ENCODE data around the gene DNM2. TPM values are rescaled to one million over a fixed set of nuclear protein-coding genes. Genes with fewer than 3 reads are reported as not detected.
"Not testable (repeated sequence)": the region's sequence is repeated elsewhere in the genome, so short reads cannot be mapped to it uniquely, and the experiment has no call there.

DNM2 gene
- total and polyA plus RNA-seq, 7 experiments from 2014 or later: 49.1 to 340 (median 269) TPM

DNA sequence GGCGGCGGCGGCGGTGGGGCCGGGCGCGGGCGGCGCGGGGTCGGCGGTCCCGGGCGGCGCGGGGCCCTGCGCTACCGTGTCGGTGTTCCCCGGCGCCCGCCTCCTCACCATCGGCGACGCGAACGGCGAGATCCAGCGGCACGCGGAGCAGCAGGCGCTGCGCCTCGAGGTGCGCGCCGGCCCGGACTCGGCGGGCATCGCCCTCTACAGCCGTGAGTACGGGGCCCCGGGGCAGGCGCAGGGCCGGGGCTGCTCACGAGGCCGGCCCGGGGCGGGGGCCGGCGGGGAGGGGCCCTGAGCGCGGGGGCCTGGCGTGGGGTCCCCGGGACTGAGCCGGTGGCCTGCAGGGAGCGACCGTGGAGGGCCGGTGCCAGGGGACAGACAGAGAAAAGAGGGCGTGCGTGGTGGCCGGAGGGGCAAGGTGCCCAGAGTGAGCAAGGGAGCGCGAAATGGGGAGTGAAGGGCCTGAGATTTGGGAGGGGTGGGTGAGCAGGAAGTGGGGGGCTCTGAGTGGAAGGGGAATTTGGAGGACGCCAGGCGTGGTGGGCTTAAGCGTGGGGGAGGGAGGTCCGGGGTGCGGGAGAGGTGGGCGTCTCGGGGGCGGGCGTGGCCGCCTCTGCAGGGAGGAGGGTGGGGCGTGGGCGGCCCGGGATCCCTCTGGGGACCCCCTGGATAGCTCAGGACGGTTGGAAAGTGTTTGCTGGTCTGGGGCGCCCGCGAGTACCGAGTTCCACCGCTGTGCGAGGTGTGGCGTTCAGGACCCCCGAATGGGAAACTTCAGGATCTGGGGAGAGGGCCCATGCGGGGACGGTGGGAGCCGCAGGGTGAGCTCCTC, 154.0 kb downstream of the DNM2 start:
- DNase-seq: peak in 7 of 9 donors; percentile 13 to 49 (median 29)
- no peak for ATAC-seq
- Mint-ChIP-seq H3K27me3 (no peaks in the 10 kb centered on the region), H3K27ac (peak overlapping the region; percentile 48 to 83 (median 76)), H3K4me1 (peaks cover 5 to 35% (median 27%) of the 10 kb centered on the region in 7 donors), H3K9me3 (no peaks in the 10 kb centered on the region), H3K36me3 (no peaks in the 10 kb centered on the region), H3K4me3 (peak overlapping the region; percentile 74 to 91 (median 86))
- POLR2A ChIA-PET: interaction anchor here (0.6 to 2.2 kb wide), 5 partner anchors 10 to 154 kb away, joined by 3 to 7 read pairs (median 3); partner anchors contain the start of genes DNM2 and TMED1
- intact Hi-C loops (cut with micrococcal nuclease): loop anchor here (1.0 to 10.0 kb wide), 19 partner anchors 36 to 1053 kb away; partner anchors contain the start of genes FBXL12 (in 2 of the 2), TIMM29 (in 2 of the 2), TMED1 (in 2 of the 2) and YIPF2 (in 2 of the 2)
- H3K9me3 ChIP-seq (ENCODE audit: control insufficient read depth in 2 of 3, low read length in 3 of 3): no peaks in the 10 kb centered on the region
- CTCF ChIA-PET: interaction anchor here (1.5 kb wide), 1 partner anchor 8 kb away, joined by 5 read pairs; no protein-coding TSS in a partner anchor
- H3K27ac ChIP-seq (ENCODE audit: low read depth, low read length): peak overlapping the region; percentile 74
- H3K36me3 ChIP-seq (ENCODE audit: control insufficient read depth in 2 of 3, insufficient read depth in 3 of 3, low read length in 3 of 3): no peaks in the 10 kb centered on the region
- peaks cover 10 to 14% of the 10 kb centered on the region in 2 donors for H3K4me1 ChIP-seq (ENCODE audit: control insufficient read depth in 2 of 2, insufficient read depth in 2 of 2, low read length in 2 of 2)
- H3K27me3 ChIP-seq (ENCODE audit: control insufficient read depth in 2 of 2, insufficient read depth in 2 of 2, low read length in 2 of 2): no peaks in the 10 kb centered on the region
- H3K4me3 ChIP-seq (ENCODE audit: low read length): peak overlapping the region; percentile 57

GRCh38 chr19:10872546-10873107, 154.7 kb downstream of the DNM2 start:
- peak overlapping the region; percentile 35 to 83 (median 76) for H3K27ac Mint-ChIP-seq
- intact Hi-C loops (cut with micrococcal nuclease): loop anchor here in 1 of 2 donors (10.0 kb wide), 1 partner anchor 512 kb away; the partner anchor contains the start of gene EPOR
- H3K4me3 Mint-ChIP-seq: peak overlapping the region; percentile 74 to 91 (median 86)
- no peaks in the 10 kb centered on the region for H3K27me3 ChIP-seq (ENCODE audit: control insufficient read depth in 2 of 2, insufficient read depth in 2 of 2, low read length in 2 of 2)
- H3K4me3 ChIP-seq (ENCODE audit: low read length): peak overlapping the region; percentile 57
- CTCF ChIA-PET: interaction anchor here (0.6 to 1.5 kb wide), 3 partner anchors 9 to 12 kb away, joined by 3 to 5 read pairs (median 3); no protein-coding TSS in a partner anchor
- POLR2A ChIA-PET: interaction anchor here (0.6 to 2.2 kb wide), 5 partner anchors 9 to 155 kb away, joined by 3 to 6 read pairs (median 3); partner anchors contain the start of gene DNM2
- H3K9me3 ChIP-seq (ENCODE audit: control insufficient read depth in 2 of 3, low read length in 3 of 3): no peaks in the 10 kb centered on the region
- H3K27ac ChIP-seq (ENCODE audit: low read depth, low read length): peak overlapping the region; percentile 74
- H3K4me1 Mint-ChIP-seq: peaks cover 5 to 37% (median 29%) of the 10 kb centered on the region in 7 donors
- peaks cover 10 to 14% of the 10 kb centered on the region in 2 donors for H3K4me1 ChIP-seq (ENCODE audit: control insufficient read depth in 2 of 2, insufficient read depth in 2 of 2, low read length in 2 of 2)
- ATAC-seq (no peak), DNase-seq (peak in 2 of 9 donors; percentile 11 to 25)
- no peaks in the 10 kb centered on the region for H3K27me3 Mint-ChIP-seq
- H3K36me3 Mint-ChIP-seq: no peaks in the 10 kb centered on the region
- no peaks in the 10 kb centered on the region for H3K9me3 Mint-ChIP-seq
- H3K36me3 ChIP-seq (ENCODE audit: control insufficient read depth in 2 of 3, insufficient read depth in 3 of 3, low read length in 3 of 3): no peaks in the 10 kb centered on the region

DNA sequence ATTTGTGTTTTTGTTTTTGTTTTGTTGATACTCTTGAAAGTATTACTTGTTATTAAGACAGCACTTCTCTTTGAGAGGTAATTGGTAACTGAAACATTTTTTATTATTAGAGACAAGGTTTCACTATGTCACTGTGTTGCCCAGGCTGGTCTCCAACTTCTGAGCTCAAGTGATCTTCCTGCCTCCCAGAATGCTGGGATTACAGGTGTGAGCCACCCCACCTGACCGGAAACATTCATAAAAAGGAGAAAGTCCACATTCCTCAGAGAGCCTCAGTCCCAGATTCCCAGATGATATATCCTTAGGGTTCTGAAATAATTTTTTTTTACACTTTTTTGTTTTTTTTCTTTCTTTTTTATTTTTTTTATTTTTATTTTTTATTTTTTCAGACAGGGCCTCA, 156.1 kb downstream of the DNM2 start:
- H3K36me3 Mint-ChIP-seq: peaks cover 0 to 2% (median 0%) of the 10 kb centered on the region in 5 donors
- peaks cover 11 to 14% of the 10 kb centered on the region in 2 donors for H3K4me1 ChIP-seq (ENCODE audit: control insufficient read depth in 2 of 2, insufficient read depth in 2 of 2, low read length in 2 of 2)
- peaks cover 13 to 45% (median 35%) of the 10 kb centered on the region in 7 donors for H3K4me1 Mint-ChIP-seq
- no peak overlapping the region for H3K4me3 ChIP-seq (ENCODE audit: low read length)
- peak overlapping the region in 3 of 9 donors; percentile 16 to 62 (median 38) for H3K27ac Mint-ChIP-seq
- H3K27ac ChIP-seq (ENCODE audit: low read depth, low read length): no peak overlapping the region
- intact Hi-C loops (cut with micrococcal nuclease): loop anchor here in 1 of 2 donors (10.0 kb wide), 1 partner anchor 511 kb away; the partner anchor contains the start of gene EPOR
- H3K36me3 ChIP-seq (ENCODE audit: control insufficient read depth in 2 of 3, insufficient read depth in 3 of 3, low read length in 3 of 3): no peaks in the 10 kb centered on the region
- H3K4me3 Mint-ChIP-seq: peak overlapping the region in 8 of 10 donors; percentile 26 to 88 (median 56)
- no peaks in the 10 kb centered on the region for H3K9me3 ChIP-seq (ENCODE audit: control insufficient read depth in 2 of 3, low read length in 3 of 3)
- no peaks in the 10 kb centered on the region for H3K27me3 ChIP-seq (ENCODE audit: control insufficient read depth in 2 of 2, insufficient read depth in 2 of 2, low read length in 2 of 2)
- H3K27me3 Mint-ChIP-seq: no peaks in the 10 kb centered on the region
- ChIA-PET CTCF (interaction anchor here (1.3 kb wide), 1 partner anchor 10 kb away, joined by 4 read pairs; no protein-coding TSS in a partner anchor), POLR2A (no interaction called here)
- ATAC-seq (no peak), DNase-seq (no peak)
- peaks cover 0 to 1% (median 0%) of the 10 kb centered on the region in 11 donors for H3K9me3 Mint-ChIP-seq

DNA sequence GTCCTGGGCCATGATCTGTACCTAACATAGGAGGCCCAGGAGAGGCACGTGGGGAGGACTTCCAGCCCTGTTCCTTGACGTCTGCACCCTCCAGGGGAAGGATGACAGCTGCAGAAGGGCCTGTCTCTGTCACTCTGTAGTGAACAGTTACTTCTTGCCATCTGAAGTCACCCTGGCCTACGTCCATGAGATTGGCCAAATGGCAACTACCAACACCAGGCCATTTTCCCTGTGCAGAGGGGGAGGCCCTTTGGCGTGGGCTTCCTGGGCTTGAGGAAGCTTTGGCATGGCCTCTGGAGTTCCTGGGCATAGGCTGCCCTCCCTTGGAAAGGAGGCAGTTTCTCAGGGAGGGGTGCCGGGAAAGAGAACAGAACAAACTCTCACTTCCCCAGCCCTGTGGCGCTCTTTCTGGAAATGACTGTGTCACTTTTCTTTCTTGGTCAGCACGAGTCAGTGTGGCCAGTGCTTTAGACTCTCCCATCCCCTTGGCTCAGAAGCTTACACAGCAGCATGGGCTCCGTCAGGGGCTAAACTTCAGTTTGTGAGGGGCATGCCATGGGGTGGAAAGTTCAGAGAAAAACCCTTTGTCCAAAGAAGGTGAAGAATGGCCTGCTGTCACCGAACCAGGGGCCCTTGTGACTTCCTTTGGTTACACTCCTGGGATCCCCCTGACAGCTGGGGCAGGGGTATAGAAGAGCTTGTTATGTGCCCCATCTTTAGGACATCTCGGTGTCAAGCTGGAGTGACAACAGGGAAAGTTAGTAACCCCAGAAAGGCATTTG, 158.8 kb downstream of the DNM2 start:
- peaks cover 0 to 5% (median 0%) of the 10 kb centered on the region in 5 donors for H3K36me3 Mint-ChIP-seq
- Histone ChIP-seq H3K4me3 (ENCODE audit: low read length) (no peak overlapping the region), H3K4me1 (ENCODE audit: control insufficient read depth in 2 of 2, insufficient read depth in 2 of 2, low read length in 2 of 2) (peaks cover 10 to 13% of the 10 kb centered on the region in 2 donors), H3K36me3 (ENCODE audit: control insufficient read depth in 2 of 3, insufficient read depth in 3 of 3, low read length in 3 of 3) (no peaks in the 10 kb centered on the region), H3K9me3 (ENCODE audit: control insufficient read depth in 2 of 3, low read length in 3 of 3) (no peaks in the 10 kb centered on the region), H3K27ac (ENCODE audit: low read depth, low read length) (no peak overlapping the region), H3K27me3 (ENCODE audit: control insufficient read depth in 2 of 2, insufficient read depth in 2 of 2, low read length in 2 of 2) (no peaks in the 10 kb centered on the region)
- ChIA-PET CTCF (no interaction called here), POLR2A (no interaction called here)
- ATAC-seq: peak; percentile 43
- H3K4me3 Mint-ChIP-seq: no peak overlapping the region
- no peak for DNase-seq
- peaks cover 0 to 2% (median 0%) of the 10 kb centered on the region in 11 donors for H3K9me3 Mint-ChIP-seq
- intact Hi-C loops (cut with micrococcal nuclease): loop anchor here in 1 of 2 donors (10.0 kb wide), 1 partner anchor 508 kb away; the partner anchor contains the start of gene EPOR
- H3K27me3 Mint-ChIP-seq: no peaks in the 10 kb centered on the region
- H3K4me1 Mint-ChIP-seq: peaks cover 21 to 44% (median 32%) of the 10 kb centered on the region in 7 donors
- peak overlapping the region in 3 of 9 donors; percentile 30 to 54 (median 45) for H3K27ac Mint-ChIP-seq

DNA sequence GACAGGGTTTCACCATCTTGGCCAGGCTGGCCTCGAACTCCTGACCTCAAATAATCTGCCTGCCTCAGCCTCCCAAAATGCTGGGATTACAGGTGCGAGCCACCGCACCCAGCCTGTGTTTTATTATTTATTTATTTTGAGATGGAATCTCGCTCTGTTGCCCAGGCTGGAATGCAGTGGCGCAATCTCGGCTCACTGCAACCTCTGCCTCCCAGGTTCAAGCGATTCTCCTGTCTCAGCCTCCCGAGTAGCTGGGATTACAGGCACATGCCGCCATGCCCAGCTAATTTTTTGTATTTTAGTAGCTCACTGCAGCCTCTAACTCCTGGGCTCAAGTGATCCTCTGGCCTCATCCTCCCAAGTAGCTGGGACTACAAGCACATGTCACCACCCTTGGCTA, 159.7 kb downstream of the DNM2 start:
- H3K4me1 Mint-ChIP-seq: peaks cover 20 to 42% (median 29%) of the 10 kb centered on the region in 7 donors
- H3K4me3 Mint-ChIP-seq: peak overlapping the region in 1 of 10 donors; percentile 66
- H3K36me3 Mint-ChIP-seq; POLR2A ChIA-PET; H3K9me3 Mint-ChIP-seq; H3K27ac ChIP-seq (ENCODE audit: low read depth, low read length); H3K27me3 ChIP-seq (ENCODE audit: control insufficient read depth in 2 of 2, insufficient read depth in 2 of 2, low read length in 2 of 2); H3K27me3 Mint-ChIP-seq; DNase-seq; H3K36me3 ChIP-seq (ENCODE audit: control insufficient read depth in 2 of 3, insufficient read depth in 3 of 3, low read length in 3 of 3); H3K4me3 ChIP-seq (ENCODE audit: low read length); ATAC-seq; H3K9me3 ChIP-seq (ENCODE audit: control insufficient read depth in 2 of 3, low read length in 3 of 3): not testable (repeated sequence)
- H3K4me1 ChIP-seq (ENCODE audit: control insufficient read depth in 2 of 2, insufficient read depth in 2 of 2, low read length in 2 of 2): peaks cover 6 to 11% of the 10 kb centered on the region in 2 donors
- intact Hi-C loops (cut with micrococcal nuclease): loop anchor here in 1 of 2 donors (10.0 kb wide), 1 partner anchor 507 kb away; the partner anchor contains the start of gene EPOR
- CTCF ChIA-PET: interaction anchor here (0.6 kb wide), 1 partner anchor 695 kb away, joined by 3 read pairs; no protein-coding TSS in a partner anchor
- H3K27ac Mint-ChIP-seq: peak overlapping the region in 3 of 9 donors; percentile 13 to 78 (median 24)
